HFFc6 (cell line): Measurements from ENCODE around the gene LAMA2. TPM values are rescaled to one million over a fixed set of nuclear protein-coding genes. Genes with fewer than 3 reads are reported as not detected.

Source experiments
- DNase-seq: peaks from one replicate; pipeline ENCODE4 v3.0.0-alpha.2; 2018
- H3K27ac Mint-ChIP-seq: 2 replicates; pipeline ENCODE4 v1.8.0; 2020; ENCODE audit warnings: mild to moderate bottlenecking, mixed read lengths
- H3K27me3 Mint-ChIP-seq: 2 replicates; pipeline ENCODE4 v1.8.0; 2021; ENCODE audit warnings: mild to moderate bottlenecking, moderate library complexity, mixed read lengths; ENCODE audit not compliant: insufficient read depth
- H3K36me3 Mint-ChIP-seq: 2 replicates; pipeline ENCODE4 v1.8.0; 2021; ENCODE audit warnings: low read depth, mixed read lengths
- H3K4me1 Mint-ChIP-seq: 2 replicates; pipeline ENCODE4 v1.8.0; 2020; ENCODE audit warnings: low read depth, mixed read lengths
- H3K4me3 Mint-ChIP-seq: 2 replicates; pipeline ENCODE4 v1.8.0; 2020; ENCODE audit warnings: mild to moderate bottlenecking, moderate library complexity, mixed read lengths
- H3K9me3 Mint-ChIP-seq: 2 replicates; pipeline ENCODE4 v1.8.0; 2020; ENCODE audit warnings: mild to moderate bottlenecking, mixed read lengths
- total RNA-seq, 6 experiments: library from RNA; stranded (reverse); fragmentation: NEBNext Ultra II Directional; extraction: Animal tissue kit (Norgen Biotek cat#: 25700); gene quantifications; 2 replicates in 1 of 6; 3 replicates in 5 of 6; pipeline ENCODE4 v1.2.3, GENCODE V29; 2021
- TF ChIP-seq, protein P1 (sequence below): fragments of 200-600 bp; sonication (generic); IDR thresholded peaks from 2 replicates; pipeline ENCODE4 v1.5.0; 2021; ENCODE audit warnings: antibody characterized with exemption, mild to moderate bottlenecking

LAMA2 gene
- total RNA-seq, 6 experiments from 2014 or later: 8.2 to 14.3 (median 10.5) TPM

DNA sequence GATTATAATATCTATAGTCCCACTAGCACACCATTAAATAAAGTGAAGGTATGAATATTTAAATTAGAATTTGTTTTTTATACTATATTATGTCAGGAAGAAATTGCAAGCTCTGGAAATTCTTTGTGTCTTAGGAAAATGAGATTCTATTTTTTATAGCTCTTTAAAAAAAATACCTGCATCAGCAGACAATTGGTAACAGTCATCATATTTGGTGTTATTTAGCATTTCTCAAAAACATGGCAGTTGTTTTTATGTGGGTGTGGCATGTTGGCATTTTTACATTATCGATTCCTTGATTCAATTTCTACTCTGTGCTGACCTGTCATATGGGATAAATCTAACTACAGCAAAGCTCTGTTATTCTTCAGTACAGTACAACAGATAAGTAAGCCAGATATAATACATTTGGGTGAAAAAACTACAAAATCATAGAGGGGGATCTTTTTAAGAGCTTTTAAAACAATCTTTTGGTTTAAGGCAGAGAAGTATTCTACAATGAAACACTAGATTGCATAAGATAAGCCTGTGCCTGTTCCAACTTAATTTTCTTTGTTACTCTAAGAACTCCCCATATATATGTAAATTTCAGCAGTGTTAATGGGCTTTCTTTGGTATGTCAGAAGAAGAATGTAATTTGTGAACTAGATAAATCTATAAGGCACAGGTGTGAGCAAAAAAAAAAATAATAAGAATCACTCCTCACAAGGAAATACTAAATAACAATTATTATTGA is 71.5 kb downstream of the LAMA2 start:
- DNase-seq: no peak
- H3K4me1 Mint-ChIP-seq: peaks cover 16% of the 10 kb centered on the region

DNA sequence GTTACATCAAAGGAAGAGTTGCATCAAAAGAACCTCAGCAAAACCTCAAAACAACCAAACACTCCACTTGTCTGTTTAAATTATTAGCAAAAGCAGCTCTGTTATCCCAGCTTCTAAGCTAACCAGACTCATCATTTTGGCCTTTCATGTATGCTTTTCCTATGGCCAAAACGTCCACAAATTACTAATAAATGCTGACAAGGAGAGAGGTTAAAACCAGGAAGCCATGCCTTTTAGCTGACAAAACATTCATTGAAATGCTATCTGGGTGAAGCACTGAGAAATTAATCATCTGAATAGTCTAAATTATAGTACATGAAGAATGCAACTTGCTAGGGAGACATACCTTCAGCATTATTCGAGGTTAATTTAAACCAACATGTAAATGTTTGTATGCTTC is 80.6 kb downstream of the LAMA2 start:
- H3K27ac Mint-ChIP-seq: peak overlapping the region; percentile 59
- TF ChIP-seq, protein P1, sequence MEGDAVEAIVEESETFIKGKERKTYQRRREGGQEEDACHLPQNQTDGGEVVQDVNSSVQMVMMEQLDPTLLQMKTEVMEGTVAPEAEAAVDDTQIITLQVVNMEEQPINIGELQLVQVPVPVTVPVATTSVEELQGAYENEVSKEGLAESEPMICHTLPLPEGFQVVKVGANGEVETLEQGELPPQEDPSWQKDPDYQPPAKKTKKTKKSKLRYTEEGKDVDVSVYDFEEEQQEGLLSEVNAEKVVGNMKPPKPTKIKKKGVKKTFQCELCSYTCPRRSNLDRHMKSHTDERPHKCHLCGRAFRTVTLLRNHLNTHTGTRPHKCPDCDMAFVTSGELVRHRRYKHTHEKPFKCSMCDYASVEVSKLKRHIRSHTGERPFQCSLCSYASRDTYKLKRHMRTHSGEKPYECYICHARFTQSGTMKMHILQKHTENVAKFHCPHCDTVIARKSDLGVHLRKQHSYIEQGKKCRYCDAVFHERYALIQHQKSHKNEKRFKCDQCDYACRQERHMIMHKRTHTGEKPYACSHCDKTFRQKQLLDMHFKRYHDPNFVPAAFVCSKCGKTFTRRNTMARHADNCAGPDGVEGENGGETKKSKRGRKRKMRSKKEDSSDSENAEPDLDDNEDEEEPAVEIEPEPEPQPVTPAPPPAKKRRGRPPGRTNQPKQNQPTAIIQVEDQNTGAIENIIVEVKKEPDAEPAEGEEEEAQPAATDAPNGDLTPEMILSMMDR: no peak
- H3K27me3 Mint-ChIP-seq: no peaks in the 10 kb centered on the region
- H3K36me3 Mint-ChIP-seq: no peaks in the 10 kb centered on the region
- no peaks in the 10 kb centered on the region for H3K9me3 Mint-ChIP-seq
- H3K4me1 Mint-ChIP-seq: peaks cover 33% of the 10 kb centered on the region
- H3K4me3 Mint-ChIP-seq: peak overlapping the region; percentile 2; the same call in 1 of the 2 replicates
- DNase-seq: peak; percentile 60

More for the DNA sequence above, 71.5 kb downstream of the LAMA2 start:
- H3K9me3 Mint-ChIP-seq: no peaks in the 10 kb centered on the region
- no peak overlapping the region for H3K4me3 Mint-ChIP-seq
- H3K27me3 Mint-ChIP-seq: no peaks in the 10 kb centered on the region
- TF ChIP-seq, protein P1: no peak
- no peaks in the 10 kb centered on the region for H3K36me3 Mint-ChIP-seq
- H3K27ac Mint-ChIP-seq: no peak overlapping the region

DNA sequence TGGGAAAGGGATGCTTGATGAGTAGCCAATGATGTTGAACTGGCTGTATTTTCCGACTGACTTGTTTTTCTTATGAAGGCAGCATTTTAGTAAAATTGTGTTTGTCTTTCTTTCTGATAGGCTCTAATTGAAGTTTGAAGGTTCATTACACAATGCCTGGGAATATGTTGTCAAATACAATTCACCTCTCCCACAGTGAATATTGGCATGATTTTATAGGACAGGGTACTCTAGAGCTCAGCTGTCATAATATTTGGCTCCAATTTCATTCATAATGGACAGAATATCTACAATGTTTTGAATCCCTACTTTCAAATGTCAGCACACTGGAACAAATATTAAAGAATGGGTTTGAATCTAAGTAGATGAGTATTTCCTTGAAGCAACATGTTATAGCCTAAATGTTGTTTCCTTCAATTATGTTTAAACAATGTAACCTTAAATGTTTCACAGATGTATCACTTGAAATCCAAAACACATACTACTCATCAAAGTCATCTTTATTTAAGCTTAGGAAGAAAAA is 81.4 kb downstream of the LAMA2 start:
- Mint-ChIP-seq H3K4me3 (peak overlapping the region; percentile 2), H3K4me1 (peaks cover 33% of the 10 kb centered on the region), H3K9me3 (no peaks in the 10 kb centered on the region), H3K27me3 (no peaks in the 10 kb centered on the region), H3K27ac (no peak overlapping the region), H3K36me3 (no peaks in the 10 kb centered on the region)
- DNase-seq: no peak
- TF ChIP-seq, protein P1: no peak

GRCh38 chr6:128964771-128965170 is 81.8 kb downstream of the LAMA2 start:
- H3K27me3 Mint-ChIP-seq: no peaks in the 10 kb centered on the region
- H3K27ac Mint-ChIP-seq: no peak overlapping the region
- DNase-seq: no peak
- no peak overlapping the region for H3K4me3 Mint-ChIP-seq
- TF ChIP-seq, protein P1: no peak
- H3K9me3 Mint-ChIP-seq: no peaks in the 10 kb centered on the region
- H3K4me1 Mint-ChIP-seq: peaks cover 33% of the 10 kb centered on the region
- H3K36me3 Mint-ChIP-seq: no peaks in the 10 kb centered on the region

DNA sequence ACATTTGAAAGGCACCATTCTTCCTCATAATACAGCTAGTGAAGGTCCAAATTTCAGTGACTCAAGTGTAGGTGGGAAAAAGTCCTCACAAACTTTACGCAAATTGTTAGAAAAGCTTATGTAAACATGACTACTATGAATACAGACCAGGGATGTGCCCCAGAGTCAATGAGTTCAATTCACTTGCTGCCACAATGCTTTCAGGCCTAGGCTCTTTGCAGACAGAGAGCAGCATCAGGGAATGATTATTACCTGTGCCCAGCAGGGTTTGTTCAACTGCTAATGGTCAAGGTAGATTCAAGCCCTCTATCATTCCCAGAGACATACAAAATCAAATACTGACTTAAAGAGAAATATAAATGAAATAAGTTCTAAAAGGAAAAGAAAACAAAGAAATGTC is 84.0 kb downstream of the LAMA2 start:
- TF ChIP-seq, protein P1: no peak

More for the DNA sequence above, 84.0 kb downstream of the LAMA2 start:
- no peaks in the 10 kb centered on the region for H3K9me3 Mint-ChIP-seq
- DNase-seq: no peak
- no peak overlapping the region for H3K4me3 Mint-ChIP-seq
- no peaks in the 10 kb centered on the region for H3K36me3 Mint-ChIP-seq
- H3K4me1 Mint-ChIP-seq: peaks cover 33% of the 10 kb centered on the region
- H3K27me3 Mint-ChIP-seq: no peaks in the 10 kb centered on the region
- no peak overlapping the region for H3K27ac Mint-ChIP-seq
